ENCODE results near the gene CMTR1.

CMTR1 gene

DNA sequence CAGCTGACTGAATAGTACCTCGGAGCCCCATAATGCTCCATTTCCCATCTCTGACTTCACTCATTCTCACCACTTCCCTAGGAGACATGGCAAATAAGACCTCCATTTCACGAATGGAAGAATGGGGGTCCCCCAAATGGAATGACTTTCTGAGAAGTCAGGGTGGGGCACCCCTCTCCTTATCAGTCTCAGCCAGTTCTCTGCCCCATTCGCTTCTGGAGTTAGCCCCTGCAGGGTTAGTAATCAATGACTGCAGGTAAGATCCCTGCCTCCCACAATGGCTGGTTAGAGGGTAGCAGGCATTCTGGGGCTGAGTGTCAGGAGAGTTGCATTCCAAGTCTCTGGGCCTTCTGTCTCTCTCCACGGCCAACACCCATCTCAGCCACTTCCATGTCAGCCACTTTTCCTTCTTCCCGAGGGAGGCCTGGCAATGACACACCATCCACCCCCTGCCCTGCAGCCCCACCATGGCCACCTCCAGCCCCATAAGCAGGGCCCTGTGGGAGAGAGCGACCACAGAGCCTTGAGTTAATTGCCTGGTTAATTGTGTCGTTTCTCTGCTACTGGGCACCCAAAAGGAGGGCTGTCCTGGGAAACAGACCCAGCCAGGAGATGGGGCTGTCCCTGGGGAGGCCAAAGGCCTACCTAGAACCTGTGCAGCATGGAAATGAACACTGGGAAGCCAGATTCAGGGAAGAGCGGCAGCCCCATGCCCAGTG is 53.3 kb downstream of the CMTR1 start:
- no peak overlapping the region for H3K4me3 ChIP-seq (IDR thresholded peaks at IDR 0.05; ENCODE audit: insufficient read depth, low read depth, low read length)
- no peaks in the 10 kb centered on the region for H3K4me1 ChIP-seq (ENCODE audit: low read depth, poor library complexity, severe bottlenecking)

DNA sequence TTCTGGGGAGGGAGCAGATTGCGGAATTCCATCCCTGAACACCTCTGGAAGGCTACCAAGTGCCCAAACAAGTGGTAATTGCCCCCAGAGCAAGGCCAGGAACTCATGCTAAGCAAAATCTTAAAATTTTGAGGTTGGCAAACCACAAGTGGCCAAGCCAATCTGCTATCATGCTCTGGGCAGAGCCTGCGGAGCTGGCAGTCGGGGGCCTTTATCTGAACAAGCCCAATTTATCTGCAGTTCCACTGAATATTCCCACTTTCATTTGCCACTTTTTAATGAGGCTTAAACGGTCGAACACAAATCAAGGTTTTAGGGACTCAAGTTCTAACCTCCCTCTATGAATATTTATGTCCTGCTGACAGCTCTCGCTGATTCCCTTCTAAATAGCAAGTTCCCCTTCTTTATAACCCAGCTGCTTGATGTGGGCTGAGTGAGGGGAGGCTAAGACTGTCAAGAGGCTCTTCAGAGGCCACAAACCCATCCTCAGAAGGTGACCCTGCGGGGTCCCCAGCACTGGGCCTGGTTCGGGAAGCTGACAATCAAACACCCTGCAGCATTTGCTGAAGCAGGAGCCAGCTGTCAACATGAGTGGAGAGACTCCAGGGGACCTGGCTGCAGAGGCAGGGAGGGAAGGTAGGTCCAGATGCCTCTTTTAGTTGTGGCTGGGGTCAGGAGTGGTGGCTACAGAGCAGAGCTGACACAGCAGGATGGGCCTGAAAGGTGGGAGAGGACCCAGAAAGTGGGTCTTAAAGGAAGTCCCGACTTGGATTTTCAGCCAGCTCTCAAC is 54.8 kb downstream of the CMTR1 start:
- no peaks in the 10 kb centered on the region for H3K4me1 ChIP-seq (ENCODE audit: low read depth, poor library complexity, severe bottlenecking)
- no peaks in the 10 kb centered on the region for H3K79me2 ChIP-seq (ENCODE audit: insufficient read depth, low read depth)
- H3K27ac ChIP-seq = no peak overlapping the region
- H3K9ac ChIP-seq = no peak overlapping the region
- peaks cover 3% of the 10 kb centered on the region; the same call in 1 of the 2 replicates for H4K20me1 ChIP-seq (ENCODE audit: insufficient read depth)
- no peak overlapping the region for H3K4me3 ChIP-seq (IDR thresholded peaks at IDR 0.05; ENCODE audit: insufficient read depth, low read depth, low read length)
- no peak overlapping the region for H2AFZ ChIP-seq (ENCODE audit: low read depth)
- no peak overlapping the region for H3K4me2 ChIP-seq
- no peaks in the 10 kb centered on the region for H3K27me3 ChIP-seq (ENCODE audit: insufficient read depth, low read depth)
- no peaks in the 10 kb centered on the region for H3K36me3 ChIP-seq (ENCODE audit: insufficient read depth)
- TF ChIP-seq, protein P1, sequence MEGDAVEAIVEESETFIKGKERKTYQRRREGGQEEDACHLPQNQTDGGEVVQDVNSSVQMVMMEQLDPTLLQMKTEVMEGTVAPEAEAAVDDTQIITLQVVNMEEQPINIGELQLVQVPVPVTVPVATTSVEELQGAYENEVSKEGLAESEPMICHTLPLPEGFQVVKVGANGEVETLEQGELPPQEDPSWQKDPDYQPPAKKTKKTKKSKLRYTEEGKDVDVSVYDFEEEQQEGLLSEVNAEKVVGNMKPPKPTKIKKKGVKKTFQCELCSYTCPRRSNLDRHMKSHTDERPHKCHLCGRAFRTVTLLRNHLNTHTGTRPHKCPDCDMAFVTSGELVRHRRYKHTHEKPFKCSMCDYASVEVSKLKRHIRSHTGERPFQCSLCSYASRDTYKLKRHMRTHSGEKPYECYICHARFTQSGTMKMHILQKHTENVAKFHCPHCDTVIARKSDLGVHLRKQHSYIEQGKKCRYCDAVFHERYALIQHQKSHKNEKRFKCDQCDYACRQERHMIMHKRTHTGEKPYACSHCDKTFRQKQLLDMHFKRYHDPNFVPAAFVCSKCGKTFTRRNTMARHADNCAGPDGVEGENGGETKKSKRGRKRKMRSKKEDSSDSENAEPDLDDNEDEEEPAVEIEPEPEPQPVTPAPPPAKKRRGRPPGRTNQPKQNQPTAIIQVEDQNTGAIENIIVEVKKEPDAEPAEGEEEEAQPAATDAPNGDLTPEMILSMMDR (conservative IDR thresholded peaks at IDR 0.05; ENCODE audit: low read depth, low read length) = no peak

More for the DNA sequence above, 53.3 kb downstream of the CMTR1 start:
- Histone ChIP-seq H3K36me3 (ENCODE audit: insufficient read depth) (no peaks in the 10 kb centered on the region), H3K79me2 (ENCODE audit: insufficient read depth, low read depth) (no peaks in the 10 kb centered on the region), H3K27me3 (ENCODE audit: insufficient read depth, low read depth) (no peaks in the 10 kb centered on the region), H3K4me2 (no peak overlapping the region), H4K20me1 (ENCODE audit: insufficient read depth) (peaks cover 3% of the 10 kb centered on the region; the same call in 1 of the 2 replicates), H3K27ac (no peak overlapping the region), H2AFZ (ENCODE audit: low read depth) (no peak overlapping the region), H3K9ac (no peak overlapping the region)
- TF ChIP-seq, protein P1 (conservative IDR thresholded peaks at IDR 0.05; ENCODE audit: low read depth, low read length) = no peak

DNA sequence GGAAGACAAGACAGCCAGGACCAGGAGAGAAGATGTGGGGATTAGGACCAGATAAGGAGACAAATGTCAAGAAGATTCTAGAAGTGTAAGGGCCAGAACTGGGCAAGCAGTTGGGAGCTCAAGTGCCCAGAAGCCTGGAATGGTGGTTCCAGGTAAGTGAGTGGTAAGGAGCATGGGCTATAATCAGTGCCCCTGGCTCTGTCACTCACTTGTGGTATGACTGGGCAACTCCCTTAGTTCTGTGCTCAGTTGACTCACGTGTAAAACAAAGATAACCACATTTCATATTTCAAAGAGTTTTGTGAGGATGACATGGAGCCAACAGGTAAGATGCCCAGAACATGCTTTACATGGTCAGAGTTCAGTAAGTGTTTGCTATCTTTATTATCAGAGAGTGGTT is 55.5 kb downstream of the CMTR1 start:
- Histone ChIP-seq H3K9ac (no peak overlapping the region), H3K4me3 (IDR thresholded peaks at IDR 0.05; ENCODE audit: insufficient read depth, low read depth, low read length) (no peak overlapping the region), H3K4me2 (no peak overlapping the region), H2AFZ (ENCODE audit: low read depth) (no peak overlapping the region), H3K4me1 (ENCODE audit: low read depth, poor library complexity, severe bottlenecking) (no peaks in the 10 kb centered on the region), H3K27ac (no peak overlapping the region), H3K27me3 (ENCODE audit: insufficient read depth, low read depth) (no peaks in the 10 kb centered on the region), H3K36me3 (ENCODE audit: insufficient read depth) (no peaks in the 10 kb centered on the region), H4K20me1 (ENCODE audit: insufficient read depth) (peaks cover 3% of the 10 kb centered on the region; the same call in 1 of the 2 replicates), H3K79me2 (ENCODE audit: insufficient read depth, low read depth) (no peaks in the 10 kb centered on the region)
- TF ChIP-seq, protein P1 (conservative IDR thresholded peaks at IDR 0.05; ENCODE audit: low read depth, low read length) = no peak

DNA sequence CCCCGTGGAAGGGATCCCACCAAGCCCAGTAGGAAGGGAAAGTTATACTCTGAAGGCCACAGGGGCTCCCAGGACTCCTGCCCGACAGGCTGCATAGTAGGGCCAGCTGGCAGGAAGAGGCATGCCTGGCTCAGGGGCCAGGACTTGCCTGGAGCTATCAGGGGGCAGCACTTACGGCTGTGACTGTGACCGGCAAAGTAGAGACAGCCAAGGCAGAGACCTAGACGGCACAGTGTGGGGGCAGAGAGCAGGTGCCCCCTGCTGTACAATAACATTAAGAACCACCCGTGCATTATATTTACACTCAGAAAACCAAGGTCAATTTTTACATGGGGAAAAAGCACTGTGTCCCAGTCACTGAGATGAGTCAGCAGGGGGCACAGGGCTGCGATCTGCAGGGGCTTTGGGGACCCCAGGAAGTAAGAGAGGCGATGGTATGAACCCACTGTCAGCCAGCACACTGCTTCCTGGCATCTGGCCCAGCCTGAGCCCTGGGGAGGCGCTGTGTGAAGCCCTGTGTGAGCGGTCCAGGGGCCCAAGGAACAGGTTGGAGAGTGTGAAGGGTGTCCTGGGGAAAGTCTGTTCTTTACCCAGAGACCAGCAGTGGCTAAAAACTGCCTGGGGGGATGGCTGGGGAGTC is 56.8 kb downstream of the CMTR1 start:
- Histone ChIP-seq H2AFZ (ENCODE audit: low read depth) (no peak overlapping the region), H3K4me2 (no peak overlapping the region), H3K79me2 (ENCODE audit: insufficient read depth, low read depth) (no peaks in the 10 kb centered on the region), H3K27ac (no peak overlapping the region), H3K4me3 (IDR thresholded peaks at IDR 0.05; ENCODE audit: insufficient read depth, low read depth, low read length) (no peak overlapping the region), H3K4me1 (ENCODE audit: low read depth, poor library complexity, severe bottlenecking) (no peaks in the 10 kb centered on the region), H3K36me3 (ENCODE audit: insufficient read depth) (no peaks in the 10 kb centered on the region), H3K27me3 (ENCODE audit: insufficient read depth, low read depth) (no peaks in the 10 kb centered on the region), H3K9ac (no peak overlapping the region), H4K20me1 (ENCODE audit: insufficient read depth) (peaks cover 3% of the 10 kb centered on the region; the same call in 1 of the 2 replicates)
- TF ChIP-seq, protein P1 (conservative IDR thresholded peaks at IDR 0.05; ENCODE audit: low read depth, low read length) = peak; percentile 33; the same call in 1 of the 2 replicates

Measured in KMS-11 (cell line).